DMS 273 (cell line): ENCODE data around the gene SHISAL1.

Experiments used
- DNase-seq: peaks from one replicate; lab custom pipeline; 2025; ENCODE audit not compliant: unreplicated experiment; lab: John Stamatoyannopoulos, UW

Gene SHISAL1

GRCh38 chr22:44213489-44214043 is 99.2 kb downstream of the SHISAL1 start:
- DNase-seq: no peak

- DNase-seq: no peak
These were observed 99.8 kb downstream of the SHISAL1 start for GRCh38 chr22:44212936-44213335.

GRCh38 chr22:44211946-44212930 is 100.5 kb downstream of the SHISAL1 start:
- DNase-seq: peak; percentile 80

- no peak for DNase-seq
These were observed 101.3 kb downstream of the SHISAL1 start for GRCh38 chr22:44211256-44211945.

GRCh38 chr22:44210722-44211121 is 102.0 kb downstream of the SHISAL1 start:
- no peak for DNase-seq

- DNase-seq: no peak
These were observed 103.4 kb downstream of the SHISAL1 start for GRCh38 chr22:44209343-44209742.

GRCh38 chr22:44207981-44208317 is 104.8 kb downstream of the SHISAL1 start:
- DNase-seq: no peak

GRCh38 chr22:44207173-44207980 is 105.4 kb downstream of the SHISAL1 start:
- no peak for DNase-seq

- DNase-seq: no peak
These were observed 106.1 kb downstream of the SHISAL1 start for GRCh38 chr22:44206696-44207095.

GRCh38 chr22:44206330-44206645 is 106.5 kb downstream of the SHISAL1 start:
- no peak for DNase-seq

GRCh38 chr22:44205516-44206329 is 107.0 kb downstream of the SHISAL1 start:
- DNase-seq: no peak

- no peak for DNase-seq
These were observed 107.8 kb downstream of the SHISAL1 start for GRCh38 chr22:44204739-44205515.

- DNase-seq: no peak
These were observed 109.5 kb downstream of the SHISAL1 start for GRCh38 chr22:44203203-44203602.

- DNase-seq: no peak
These were observed 110.4 kb downstream of the SHISAL1 start for GRCh38 chr22:44202261-44202789.

- DNase-seq: peak; percentile 34
These were observed 111.1 kb downstream of the SHISAL1 start for GRCh38 chr22:44201665-44202064.

- peak; percentile 20 for DNase-seq
These were observed 111.7 kb downstream of the SHISAL1 start for GRCh38 chr22:44200855-44201550.

GRCh38 chr22:44200451-44200850 is 112.3 kb downstream of the SHISAL1 start:
- no peak for DNase-seq

GRCh38 chr22:44199866-44200265 is 112.9 kb downstream of the SHISAL1 start:
- no peak for DNase-seq

GRCh38 chr22:44199164-44199563 is 113.6 kb downstream of the SHISAL1 start:
- DNase-seq: no peak
